Measurements from ENCODE around the gene CDCA8.

The CDCA8 gene

DNA sequence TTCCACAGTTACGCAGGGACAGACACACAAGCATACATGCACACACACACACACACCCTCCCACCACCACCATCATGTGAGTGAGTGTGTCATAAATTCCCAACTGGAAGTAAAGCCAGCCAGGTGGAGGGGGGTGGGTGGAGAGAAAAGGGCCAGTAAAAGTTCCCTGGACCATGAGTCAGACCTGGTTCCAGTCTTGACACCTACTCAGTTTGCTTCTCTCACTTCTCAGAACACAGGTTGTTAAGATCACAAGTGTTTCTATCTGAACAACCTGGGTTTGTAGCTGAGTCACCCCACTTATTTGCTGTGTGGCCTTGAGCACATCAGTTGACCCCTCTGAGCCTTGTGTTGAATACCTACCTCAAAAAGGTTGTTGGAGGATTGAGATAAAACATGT lies 63.0 kb downstream of the CDCA8 start:
- H3K9me2 ChIP-seq (replicated peaks; ENCODE audit: control insufficient read depth, low read length): no peaks in the 10 kb centered on the region
- no peaks in the 10 kb centered on the region for H3K4me1 ChIP-seq (ENCODE audit: control insufficient read depth, low read length)
- no peaks in the 10 kb centered on the region for H4K20me1 ChIP-seq (ENCODE audit: control insufficient read depth, insufficient read depth, low read depth, low read length)
- H3K36me3 ChIP-seq (ENCODE audit: control insufficient read depth, low read length): no peaks in the 10 kb centered on the region
- no peak overlapping the region for H3K27ac ChIP-seq (ENCODE audit: low read depth, low read length)
- no peaks in the 10 kb centered on the region for H3F3A ChIP-seq (ENCODE audit: control insufficient read depth, insufficient read depth)
- H3K4me3 ChIP-seq (ENCODE audit: low read length): no peak overlapping the region
- H3K27me3 ChIP-seq (ENCODE audit: control insufficient read depth, low read length): peaks cover 53% of the 10 kb centered on the region
- no peak overlapping the region for H3K4me2 ChIP-seq (ENCODE audit: low read length)
- TF ChIP-seq CTCF (IDR thresholded peaks at IDR 0.05; ENCODE audit: low read depth, low read length, poor library complexity, severe bottlenecking) (no peak), EZH2phosphoT487 (IDR thresholded peaks at IDR 0.05; ENCODE audit: borderline replicate concordance, low read length) (no peak)
- H3K79me2 ChIP-seq (ENCODE audit: control insufficient read depth, low read length): no peaks in the 10 kb centered on the region
- H3K9me3 ChIP-seq (ENCODE audit: control insufficient read depth, insufficient read depth, low read length): no peaks in the 10 kb centered on the region

GRCh38 chr1:37755951-37756560 lies 63.7 kb downstream of the CDCA8 start:
- Histone ChIP-seq H3K27ac (ENCODE audit: low read depth, low read length) (no peak overlapping the region), H3K9me2 (replicated peaks; ENCODE audit: control insufficient read depth, low read length) (no peaks in the 10 kb centered on the region), H4K20me1 (ENCODE audit: control insufficient read depth, insufficient read depth, low read depth, low read length) (no peaks in the 10 kb centered on the region), H3K27me3 (ENCODE audit: control insufficient read depth, low read length) (peaks cover 53% of the 10 kb centered on the region), H3K9me3 (ENCODE audit: control insufficient read depth, insufficient read depth, low read length) (no peaks in the 10 kb centered on the region), H3K79me2 (ENCODE audit: control insufficient read depth, low read length) (no peaks in the 10 kb centered on the region), H3K36me3 (ENCODE audit: control insufficient read depth, low read length) (no peaks in the 10 kb centered on the region), H3K4me3 (ENCODE audit: low read length) (no peak overlapping the region), H3K4me1 (ENCODE audit: control insufficient read depth, low read length) (no peaks in the 10 kb centered on the region), H3K4me2 (ENCODE audit: low read length) (no peak overlapping the region), H3F3A (ENCODE audit: control insufficient read depth, insufficient read depth) (no peaks in the 10 kb centered on the region)
- TF ChIP-seq EZH2phosphoT487 (IDR thresholded peaks at IDR 0.05; ENCODE audit: borderline replicate concordance, low read length) (no peak), CTCF (IDR thresholded peaks at IDR 0.05; ENCODE audit: low read depth, low read length, poor library complexity, severe bottlenecking) (no peak)
